SK-N-SH (cell line): ENCODE data around the gene TYROBP. TPM values are rescaled to one million over a fixed set of nuclear protein-coding genes. Genes with fewer than 3 reads are reported as not detected.

ENCODE experiments used
- CTCF ChIA-PET: fragments of 300-600, 350-600 bp; formaldehyde crosslinking; extraction: SDS; loops from one replicate; lab custom pipeline; 2021; lab: Yijun Ruan, JAX
- POLR2A ChIA-PET: fragments of 350-600 bp; sonication (Branson Sonifier 250); formaldehyde crosslinking; extraction: SDS; loops from one replicate; lab custom pipeline; 2020; ENCODE audit warnings: antibody characterized with exemption, inconsistent platforms; lab: Yijun Ruan, JAX
- DNase-seq: peaks from one replicate; pipeline ENCODE4 v3.0.0; 2012
- H2AFZ ChIP-seq: fragments of 200-600 bp; sonication (generic); 2 replicates; pipeline ENCODE4 v1.8.1; 2016; ENCODE audit warnings: antibody characterized with exemption, mild to moderate bottlenecking, low read depth
- H3F3A ChIP-seq: fragments of 200-600 bp; sonication (generic); replicated peaks from 2 replicates; pipeline ENCODE3; 2016; ENCODE audit warnings: antibody characterized with exemption, mild to moderate bottlenecking; ENCODE audit not compliant: insufficient read depth
- H3K27ac ChIP-seq, 2 experiments: fragments of 200-500 bp in 1 of 2; fragments of 200-600 bp in 1 of 2; sonication (Bioruptor generic) in 1 of 2; sonication (generic), shearing (Covaris generic) in 1 of 2; 2 replicates each; pipeline versions ENCODE4 v1.5.1 to v1.6.1; 2014 to 2016; ENCODE audit warnings: low read depth in 2 of 2, inconsistent platforms in 1 of 2, low read length in 1 of 2, mild to moderate bottlenecking in 1 of 2, mixed read lengths in 1 of 2
- H3K27me3 ChIP-seq: fragments of 200-600 bp; sonication (generic), shearing (Covaris generic); 2 replicates; pipeline ENCODE4 v1.6.1; 2016; ENCODE audit warnings: mixed run types; ENCODE audit not compliant: insufficient read depth
- H3K36me3 ChIP-seq, 2 experiments: fragments of 200-500 bp in 1 of 2; fragments of 200-600 bp in 1 of 2; sonication (Bioruptor generic) in 1 of 2; sonication (generic) in 1 of 2; replicated peaks in 1 of 2; 2 replicates each; pipeline versions ENCODE3 to v1.5.1; 2014 to 2016; ENCODE audit warnings: low read length in 1 of 2, mild to moderate bottlenecking in 1 of 2; ENCODE audit not compliant: insufficient read depth in 2 of 2, control insufficient read depth in 1 of 2
- H3K4me1 ChIP-seq, 2 experiments: fragments of 200-500 bp in 1 of 2; fragments of 200-600 bp in 1 of 2; sonication (Bioruptor generic) in 1 of 2; sonication (generic), shearing (Covaris generic) in 1 of 2; 2 replicates each; pipeline versions ENCODE4 v1.5.1 to v1.6.1; 2014 to 2016; ENCODE audit warnings: low read depth in 1 of 2, low read length in 1 of 2, mixed run types in 1 of 2; ENCODE audit not compliant: insufficient read depth in 2 of 2, control insufficient read depth in 1 of 2
- H3K4me2 ChIP-seq: fragments of 200-600 bp; sonication (generic), shearing (Covaris generic); 2 replicates; pipeline ENCODE4 v1.6.1; 2017; ENCODE audit warnings: mixed run types
- H3K4me3 ChIP-seq, 2 experiments: fragments of 200-500 bp in 1 of 2; fragments of 200-600 bp in 1 of 2; sonication (Bioruptor generic) in 1 of 2; sonication (generic), shearing (Covaris generic) in 1 of 2; 2 replicates each; pipeline versions ENCODE4 v1.5.1 to v1.8.1; 2014 to 2016; ENCODE audit warnings: low read depth in 2 of 2, inconsistent platforms in 1 of 2, low read length in 1 of 2, mild to moderate bottlenecking in 1 of 2, mixed read lengths in 1 of 2, moderate library complexity in 1 of 2
- H3K79me2 ChIP-seq: fragments of 200-600 bp; sonication (generic); 2 replicates; pipeline ENCODE4 v1.8.1; 2017; ENCODE audit warnings: mild to moderate bottlenecking; ENCODE audit not compliant: insufficient read depth
- H3K9ac ChIP-seq: fragments of 200-600 bp; sonication (generic); 2 replicates; pipeline ENCODE4 v1.6.1; 2017; ENCODE audit warnings: mixed run types
- H3K9me2 ChIP-seq: fragments of 200-600 bp; sonication (generic); 2 replicates; pipeline ENCODE4 v1.6.1; 2017; ENCODE audit warnings: mixed run types
- H3K9me3 ChIP-seq: fragments of 200-600 bp; sonication (generic); 2 replicates; pipeline ENCODE4 v1.6.1; 2017; ENCODE audit warnings: mixed run types, mild to moderate bottlenecking, moderate library complexity
- H4K20me1 ChIP-seq: fragments of 200-600 bp; sonication (generic); 2 replicates; pipeline ENCODE4 v1.6.1; 2017; ENCODE audit warnings: mild to moderate bottlenecking, mixed run types; ENCODE audit not compliant: insufficient read depth
- ELF1 ChIP-seq: IDR thresholded peaks from 2 replicates; pipeline ENCODE4 v1.4.0; 2012
- EP300 ChIP-seq, 2 experiments: IDR thresholded peaks; 2 replicates each; pipeline versions ENCODE4 v1.4.0 to v1.6.1; 2012; ENCODE audit warnings: borderline replicate concordance in 1 of 2, low read depth in 1 of 2, low read length in 1 of 2
- FOSL2 ChIP-seq: IDR thresholded peaks from 2 replicates; pipeline ENCODE4 v1.4.0; 2012; ENCODE audit warnings: low read depth, mild to moderate bottlenecking, moderate library complexity, borderline replicate concordance
- GATA2 ChIP-seq: sonication (generic); formaldehyde crosslinking; IDR thresholded peaks from 2 replicates; pipeline ENCODE4 v1.5.0; 2020; ENCODE audit warnings: mild to moderate bottlenecking, missing genetic modification reagents
- MEF2A ChIP-seq: IDR thresholded peaks from 2 replicates; pipeline ENCODE4 v1.4.0; 2012; ENCODE audit warnings: low read depth, borderline replicate concordance
- MXI1 ChIP-seq: IDR thresholded peaks from 2 replicates; pipeline ENCODE4 v1.6.1; 2012; ENCODE audit warnings: mild to moderate bottlenecking, low read depth, low read length, improper control_type of control experiment
- NFIC ChIP-seq: IDR thresholded peaks from 2 replicates; pipeline ENCODE4 v1.4.0; 2012; ENCODE audit warnings: borderline replicate concordance
- POLR2AphosphoS5 ChIP-seq: IDR thresholded peaks from 2 replicates; pipeline ENCODE4 v1.6.1; 2012; ENCODE audit warnings: low read depth, low read length
- RCOR1 ChIP-seq: fragments of 150-350 bp; IDR thresholded peaks from 2 replicates; pipeline ENCODE4 v1.6.1; 2017; ENCODE audit warnings: antibody characterized with exemption, low read length
- REST ChIP-seq: IDR thresholded peaks from 2 replicates; pipeline ENCODE4 v1.6.1; 2012; ENCODE audit warnings: mild to moderate bottlenecking, low read depth, low read length, moderate library complexity
- RFX5 ChIP-seq: IDR thresholded peaks from 2 replicates; pipeline ENCODE4 v1.6.1; 2012; ENCODE audit warnings: mild to moderate bottlenecking, improper control_type of control experiment, low read length
- RXRA ChIP-seq: IDR thresholded peaks from 2 replicates; pipeline ENCODE4 v1.4.0; 2012; ENCODE audit warnings: low read depth, mild to moderate bottlenecking, borderline replicate concordance
- YY1 ChIP-seq: IDR thresholded peaks from 2 replicates; pipeline ENCODE4 v1.4.0; 2012; ENCODE audit warnings: low read depth, mild to moderate bottlenecking
- ZBTB33 ChIP-seq: IDR thresholded peaks from 2 replicates; pipeline ENCODE4 v1.4.0; 2012; ENCODE audit warnings: low read depth, borderline replicate concordance
- WGBS: methylation state at CpG from one replicate; pipeline ENCODE4 v1.1.6; 2017; ENCODE audit warnings: low lambda C conversion rate; 5-methylcytosine and 5-hydroxymethylcytosine counted together
- polyA plus RNA-seq, 3 experiments: library from polyadenylated mRNA; depleted of rRNA; stranded (reverse); fragments of >200 nt; gene quantifications; 2 replicates each; pipeline ENCODE4 v1.2.3, GENCODE V29; 2012
- TF ChIP-seq, protein P1 (sequence below): fragments of 200-600 bp; sonication (generic); IDR thresholded peaks from 2 replicates; pipeline ENCODE4 v1.6.1; 2017; ENCODE audit warnings: antibody characterized with exemption, mild to moderate bottlenecking, moderate library complexity
- TF ChIP-seq, protein P2 (sequence below): fragments of 150-350 bp; IDR thresholded peaks from 2 replicates; pipeline ENCODE4 v1.6.1; 2017; ENCODE audit warnings: antibody characterized with exemption, low read length, low read depth, borderline replicate concordance

The TYROBP gene
- polyA plus RNA-seq, 1 of the 3 experiments (the other 2 are of a cell fraction), result not detected

DNA sequence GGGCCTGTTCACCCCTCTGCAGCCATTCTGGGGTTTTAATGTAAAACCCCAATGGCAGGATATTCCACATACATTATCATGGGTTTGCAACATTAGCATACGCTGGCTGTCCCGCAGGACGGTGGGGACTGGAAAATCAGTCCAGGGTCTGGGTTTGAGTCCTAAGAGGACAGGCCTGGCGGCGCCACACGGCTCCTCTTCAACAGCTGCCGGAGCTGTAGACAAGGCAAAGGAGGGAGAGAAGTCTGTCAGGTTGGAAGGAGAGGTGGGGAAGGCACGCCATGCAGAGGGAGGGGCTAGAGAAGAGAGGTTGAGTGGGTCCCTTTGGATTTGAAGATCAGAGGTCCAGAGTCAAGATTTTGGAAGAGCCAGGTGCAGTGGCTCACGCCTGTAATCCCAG is 19.7 kb downstream of the TYROBP start:
- TF ChIP-seq ELF1 (no peak), RCOR1 (no peak), MEF2A (no peak), GATA2 (CRISPR knock-in tag) (no peak), ZBTB33 (no peak), POLR2AphosphoS5 (no peak), RFX5 (no peak), FOSL2 (no peak), MXI1 (no peak), EP300 (IDR thresholded peaks at IDR 0.05; ENCODE audit: borderline replicate concordance in 1 of 2, low read depth in 1 of 2, low read length in 1 of 2) (no peak), RXRA (no peak)
- TF ChIP-seq, protein P1, sequence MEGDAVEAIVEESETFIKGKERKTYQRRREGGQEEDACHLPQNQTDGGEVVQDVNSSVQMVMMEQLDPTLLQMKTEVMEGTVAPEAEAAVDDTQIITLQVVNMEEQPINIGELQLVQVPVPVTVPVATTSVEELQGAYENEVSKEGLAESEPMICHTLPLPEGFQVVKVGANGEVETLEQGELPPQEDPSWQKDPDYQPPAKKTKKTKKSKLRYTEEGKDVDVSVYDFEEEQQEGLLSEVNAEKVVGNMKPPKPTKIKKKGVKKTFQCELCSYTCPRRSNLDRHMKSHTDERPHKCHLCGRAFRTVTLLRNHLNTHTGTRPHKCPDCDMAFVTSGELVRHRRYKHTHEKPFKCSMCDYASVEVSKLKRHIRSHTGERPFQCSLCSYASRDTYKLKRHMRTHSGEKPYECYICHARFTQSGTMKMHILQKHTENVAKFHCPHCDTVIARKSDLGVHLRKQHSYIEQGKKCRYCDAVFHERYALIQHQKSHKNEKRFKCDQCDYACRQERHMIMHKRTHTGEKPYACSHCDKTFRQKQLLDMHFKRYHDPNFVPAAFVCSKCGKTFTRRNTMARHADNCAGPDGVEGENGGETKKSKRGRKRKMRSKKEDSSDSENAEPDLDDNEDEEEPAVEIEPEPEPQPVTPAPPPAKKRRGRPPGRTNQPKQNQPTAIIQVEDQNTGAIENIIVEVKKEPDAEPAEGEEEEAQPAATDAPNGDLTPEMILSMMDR, result no peak
- TF ChIP-seq, protein P2, sequence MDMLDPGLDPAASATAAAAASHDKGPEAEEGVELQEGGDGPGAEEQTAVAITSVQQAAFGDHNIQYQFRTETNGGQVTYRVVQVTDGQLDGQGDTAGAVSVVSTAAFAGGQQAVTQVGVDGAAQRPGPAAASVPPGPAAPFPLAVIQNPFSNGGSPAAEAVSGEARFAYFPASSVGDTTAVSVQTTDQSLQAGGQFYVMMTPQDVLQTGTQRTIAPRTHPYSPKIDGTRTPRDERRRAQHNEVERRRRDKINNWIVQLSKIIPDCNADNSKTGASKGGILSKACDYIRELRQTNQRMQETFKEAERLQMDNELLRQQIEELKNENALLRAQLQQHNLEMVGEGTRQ, result no peak
- TF ChIP-seq, all 33 proteins: peak for 0
- H3K27ac ChIP-seq, result no peak overlapping the region
- H3K79me2 ChIP-seq, result no peaks in the 10 kb centered on the region
- H4K20me1 ChIP-seq, result no peaks in the 10 kb centered on the region
- POLR2A ChIA-PET, result no interaction called here
- H2AFZ ChIP-seq, result no peak overlapping the region
- no peak overlapping the region for H3K9ac ChIP-seq
- H3K9me2 ChIP-seq, result no peaks in the 10 kb centered on the region
- no peaks in the 10 kb centered on the region for H3K4me1 ChIP-seq
- no peaks in the 10 kb centered on the region for H3F3A ChIP-seq
- CTCF ChIA-PET, result interaction anchor here (1.0 to 1.2 kb wide), 4 partner anchors 35 to 107 kb away, joined by 3 read pairs; no protein-coding TSS in a partner anchor
- H3K4me2 ChIP-seq, result no peak overlapping the region
- 98% methylated on average over 9 of the region's 9 CpGs for WGBS
- H3K27me3 ChIP-seq, result no peaks in the 10 kb centered on the region
- H3K36me3 ChIP-seq, result peaks cover 8 to 12% of the 10 kb centered on the region in 2 experiments
- H3K4me3 ChIP-seq, result no peak overlapping the region
- H3K9me3 ChIP-seq, result no peaks in the 10 kb centered on the region
- DNase-seq, result no peak

DNA sequence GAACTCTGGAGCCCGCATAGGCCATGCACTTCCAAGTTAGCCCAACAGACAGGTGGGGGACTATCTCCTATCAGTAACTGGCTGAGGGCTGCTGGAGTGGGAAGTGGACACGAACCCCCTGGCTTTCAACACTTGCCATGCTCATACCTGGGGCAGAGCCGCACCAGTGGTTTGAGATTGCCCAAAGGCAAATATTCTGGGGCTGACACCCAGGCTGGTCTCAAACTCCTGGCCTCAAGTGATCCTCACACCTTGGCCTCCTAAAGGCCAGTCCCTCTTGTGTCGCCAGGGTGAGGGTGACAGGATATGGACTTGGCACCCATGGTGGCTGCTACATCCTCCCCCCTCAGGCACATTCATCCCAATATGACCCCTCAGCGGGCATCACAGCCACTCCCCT is 20.9 kb downstream of the TYROBP start:
- POLR2A ChIA-PET, result no interaction called here
- no peaks in the 10 kb centered on the region for H3K4me1 ChIP-seq
- H4K20me1 ChIP-seq, result no peaks in the 10 kb centered on the region
- no peaks in the 10 kb centered on the region for H3F3A ChIP-seq
- no peak overlapping the region for H3K27ac ChIP-seq
- no peak overlapping the region for H3K4me2 ChIP-seq
- H3K27me3 ChIP-seq, result no peaks in the 10 kb centered on the region
- H3K9ac ChIP-seq, result no peak overlapping the region
- no peak overlapping the region for H2AFZ ChIP-seq
- H3K9me2 ChIP-seq, result no peaks in the 10 kb centered on the region
- no peak for DNase-seq
- WGBS, result 76% methylated on average over 3 of the region's 5 CpGs
- peaks cover 5 to 8% of the 10 kb centered on the region in 2 experiments for H3K36me3 ChIP-seq
- no peak overlapping the region for H3K4me3 ChIP-seq
- no peaks in the 10 kb centered on the region for H3K79me2 ChIP-seq
- no peaks in the 10 kb centered on the region for H3K9me3 ChIP-seq
- CTCF ChIA-PET, result interaction anchor here (1.2 kb wide), 2 partner anchors 44 to 108 kb away, joined by 3 read pairs; no protein-coding TSS in a partner anchor
- TF ChIP-seq, protein P2, result no peak
- no peak for TF ChIP-seq ZBTB33
- no peak for TF ChIP-seq NFIC
- TF ChIP-seq REST, result no peak
- TF ChIP-seq YY1, result no peak
